HG02884 (cell line): ENCODE measurements around the gene HDAC2.
"Not testable (repeated sequence)": the region's sequence is repeated elsewhere in the genome, so short reads cannot be mapped to it uniquely, and the experiment has no call there.

Experiments used
- ATAC-seq: cut with Tn5 transposase; IDR thresholded peaks from one replicate; pipeline ENCODE4 v1.9.1; 2021; ENCODE audit warnings: mild to moderate bottlenecking, moderate library complexity; ENCODE audit not compliant: unreplicated experiment

The HDAC2 gene

DNA sequence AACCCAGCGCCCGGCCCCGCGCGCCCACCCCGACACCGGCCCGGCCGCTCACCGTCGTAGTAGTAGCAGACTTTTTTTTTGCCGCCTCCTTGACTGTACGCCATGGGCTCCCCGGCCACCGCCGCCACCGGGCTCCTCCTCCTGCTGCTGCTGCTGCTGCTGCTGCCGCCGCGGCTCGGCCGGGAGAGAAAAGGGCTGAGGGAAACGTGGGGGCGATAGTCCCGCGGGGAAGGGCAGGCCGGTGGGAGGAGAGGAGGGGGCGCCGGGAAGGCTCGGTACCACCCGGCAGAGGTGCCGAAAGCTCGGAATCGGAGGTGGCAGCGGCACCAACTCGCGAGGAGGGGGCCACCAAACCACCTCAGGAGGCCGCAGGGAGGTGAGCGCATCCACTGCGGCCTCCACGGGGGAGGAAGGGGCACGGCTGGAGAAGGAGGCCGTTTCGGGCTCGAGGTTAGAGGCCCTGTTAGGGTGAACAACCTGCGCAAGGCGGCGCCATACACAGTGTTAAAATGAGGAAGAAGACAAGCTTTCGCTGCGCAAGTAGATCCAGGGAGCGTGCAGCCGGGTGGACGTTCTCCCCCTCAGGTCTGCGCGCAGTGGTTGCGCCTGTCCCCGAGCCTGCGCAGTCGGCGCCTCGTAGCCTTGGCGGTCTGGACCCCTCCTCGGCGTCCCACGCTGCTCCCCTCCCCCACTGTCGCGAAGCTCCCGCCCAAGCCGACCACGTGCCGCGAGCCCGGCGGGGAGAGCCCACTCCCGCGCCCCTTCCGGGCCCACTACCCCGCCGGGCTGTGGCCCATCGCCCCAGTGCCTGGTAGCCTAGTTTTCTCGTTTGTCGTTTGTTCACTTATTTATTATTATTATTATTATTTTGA, at the start of gene HDAC2:
Gene HDAC2, minus strand, starts transcription at position 344 of the 872 bp plus-strand sequence. Its CDS starts 240 bp downstream, at position 104.
- ATAC-seq: peak; percentile 79

DNA sequence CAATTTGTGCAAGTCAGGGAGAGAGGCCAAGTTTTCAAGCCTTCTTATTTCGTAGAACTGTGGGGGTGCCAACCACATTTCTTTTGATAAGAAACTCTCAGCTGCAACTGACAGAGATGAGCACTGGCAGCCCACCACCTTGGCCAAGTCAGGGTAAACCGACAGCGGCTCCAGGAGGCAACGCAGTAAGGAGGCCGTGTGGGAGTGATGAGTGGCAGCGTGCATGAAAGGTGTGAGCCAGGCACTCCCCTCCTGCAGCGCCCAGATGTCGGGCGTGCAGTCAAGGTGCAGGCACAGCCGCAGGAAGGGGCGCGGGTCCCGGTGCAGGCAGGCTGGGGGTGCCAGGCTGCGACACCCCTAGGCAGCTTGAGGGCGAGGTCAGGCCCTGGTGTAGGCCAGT, 49.2 kb upstream of the HDAC2 start:
- ATAC-seq: no peak

DNA sequence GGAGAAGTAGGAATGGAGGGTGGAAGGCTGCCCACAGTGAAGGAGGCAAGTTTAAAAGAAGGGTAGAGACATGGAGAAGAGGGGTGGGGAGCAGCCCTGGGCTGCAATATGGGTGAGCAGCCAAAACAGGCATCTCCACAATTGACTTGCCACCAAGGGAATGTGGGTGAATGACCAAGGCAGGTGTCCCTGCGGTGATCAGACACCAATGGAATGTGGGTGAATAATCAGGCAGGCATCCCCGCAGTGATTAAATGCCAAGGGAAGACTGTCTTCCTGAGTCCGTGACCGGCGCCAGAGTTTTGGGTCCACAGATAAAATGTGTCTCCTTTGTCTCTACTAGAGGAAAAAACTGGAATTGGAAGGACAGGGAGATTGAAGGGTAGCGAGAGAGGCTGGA, 46.2 kb upstream of the HDAC2 start:
- ATAC-seq: not testable (repeated sequence)

DNA sequence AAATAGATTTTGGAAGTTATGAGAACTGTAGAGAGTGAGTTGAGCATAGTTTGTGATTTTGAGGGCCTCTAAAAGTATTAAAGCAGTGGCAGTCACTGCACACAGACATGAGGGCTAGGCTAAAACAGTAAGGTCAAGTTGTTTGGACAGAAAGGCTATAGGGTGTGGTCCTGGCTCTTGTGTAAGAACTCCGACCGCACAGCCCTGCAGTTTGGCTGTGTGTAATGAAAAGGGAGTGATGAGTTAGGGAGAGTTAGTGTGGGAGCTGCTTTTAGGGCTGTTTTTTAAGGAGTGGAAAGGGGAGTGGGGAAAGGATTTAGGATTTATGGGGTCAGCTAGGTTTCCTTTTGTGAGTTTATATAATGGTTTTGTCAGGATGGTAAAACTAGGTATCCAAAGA, 43.2 kb upstream of the HDAC2 start:
- ATAC-seq: not testable (repeated sequence)

DNA sequence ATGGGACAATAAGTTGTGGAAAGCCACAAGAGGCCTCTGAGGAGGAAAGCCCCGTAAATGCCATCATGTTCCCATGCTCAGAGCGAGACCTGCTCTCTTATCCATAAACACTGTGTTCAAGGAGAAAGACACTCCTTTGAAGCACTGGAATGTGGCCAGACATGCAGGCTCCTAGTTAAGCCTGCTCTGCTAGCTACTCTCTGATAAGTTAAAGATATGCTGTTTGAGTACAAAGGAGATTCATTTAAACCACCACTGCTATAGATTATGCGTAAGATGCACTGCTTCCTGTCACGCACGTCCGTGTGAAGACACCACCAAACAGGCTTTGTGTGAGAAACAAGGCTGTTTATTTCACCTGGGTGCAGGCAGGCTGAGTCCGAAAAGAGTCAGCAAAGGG, 40.5 kb upstream of the HDAC2 start:
- ATAC-seq: not testable (repeated sequence)

DNA sequence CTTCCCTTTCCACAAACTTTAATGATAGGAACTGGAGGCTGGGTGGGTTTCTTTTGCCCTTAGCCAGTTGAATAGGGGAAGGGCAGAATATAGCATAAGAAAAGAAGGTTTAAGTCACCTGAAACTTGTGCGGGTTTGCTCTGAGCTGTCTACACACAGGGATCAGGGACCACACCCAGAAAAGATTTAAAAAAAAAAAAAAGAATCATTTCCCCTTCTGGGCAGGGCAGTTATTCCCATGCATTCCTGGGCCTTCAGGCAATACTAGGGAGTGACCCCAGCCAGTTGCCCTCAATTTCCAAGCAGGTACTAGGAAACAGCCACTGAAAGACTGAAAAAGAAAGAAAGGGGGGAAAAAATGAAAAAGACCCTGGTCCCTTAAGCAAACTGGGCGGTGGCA, 39.6 kb upstream of the HDAC2 start:
- no peak for ATAC-seq

DNA sequence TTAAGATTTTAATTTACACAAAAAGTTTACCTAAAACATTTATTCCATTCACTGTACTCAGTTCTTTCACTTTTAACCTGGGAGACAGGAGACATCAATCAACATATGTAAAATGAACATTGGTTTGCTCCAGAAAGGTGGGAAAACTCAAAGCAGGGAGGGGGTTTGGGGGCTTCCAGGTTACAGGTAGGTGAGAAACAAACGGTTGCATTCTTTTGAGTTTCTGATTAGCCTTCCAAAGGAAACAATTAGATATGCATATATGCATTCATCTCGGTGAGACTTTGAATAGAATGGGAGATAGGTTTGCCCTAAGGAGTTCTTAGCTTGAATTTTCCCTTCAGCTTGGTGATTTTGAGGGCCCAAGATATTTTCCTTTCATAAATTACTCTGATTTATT, 38.2 kb upstream of the HDAC2 start:
- ATAC-seq: no peak

DNA sequence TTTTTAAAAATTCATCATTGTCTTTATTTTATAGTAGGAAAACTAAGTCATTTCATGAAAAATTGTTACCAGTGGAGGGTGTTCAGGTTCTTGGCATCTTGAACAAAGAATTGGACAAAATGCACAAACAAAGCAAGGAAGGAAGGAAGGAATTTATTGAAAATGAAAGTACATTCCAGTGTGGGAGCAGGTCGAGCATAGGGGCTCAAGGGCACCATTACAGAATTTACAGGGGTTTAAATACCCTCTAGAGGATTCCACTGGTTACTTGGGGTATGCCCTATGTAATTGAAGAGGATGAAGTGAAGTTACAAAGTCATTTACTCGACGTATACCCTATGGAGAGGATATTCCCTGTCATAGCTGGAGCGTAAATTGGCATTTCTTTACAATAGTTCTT, 37.4 kb upstream of the HDAC2 start:
- ATAC-seq: no peak

DNA sequence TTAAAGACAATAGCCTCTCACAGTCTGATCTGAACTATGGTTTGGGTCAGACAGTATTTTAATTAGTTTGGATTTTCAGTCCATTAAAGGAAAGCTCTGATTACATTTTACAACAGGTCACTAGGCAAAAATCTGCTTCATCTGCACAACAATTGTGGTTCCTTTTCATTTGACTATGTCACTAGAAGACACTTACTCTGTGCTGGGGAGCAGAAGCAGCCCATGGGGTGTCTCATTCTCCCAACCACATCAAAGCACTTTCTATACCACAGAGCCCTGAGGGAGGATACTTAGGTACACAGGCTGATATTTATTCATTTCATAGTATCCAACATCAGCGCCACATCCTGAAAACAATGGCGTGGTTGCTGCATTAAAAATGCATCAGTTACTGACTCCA, 36.6 kb upstream of the HDAC2 start:
- peak; percentile 81 for ATAC-seq

DNA sequence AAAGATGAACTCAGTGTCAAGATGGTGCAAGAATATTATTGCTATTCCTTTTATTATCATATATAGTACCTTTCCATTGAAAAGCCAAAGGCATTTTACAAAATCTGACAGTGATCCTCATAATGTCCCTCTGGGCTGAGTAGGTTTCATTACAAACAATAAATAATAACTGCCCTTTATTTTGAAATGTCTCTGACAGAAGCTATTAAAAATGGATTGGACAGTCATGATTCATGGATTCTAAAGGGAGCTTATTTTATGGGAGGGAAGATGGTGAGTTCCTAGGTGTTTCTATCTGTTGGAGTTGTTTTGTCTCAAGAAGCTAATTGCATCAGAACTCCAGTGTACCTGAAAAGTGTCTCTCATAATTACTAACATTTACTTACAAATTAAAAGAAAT, 30.4 kb upstream of the HDAC2 start:
- no peak for ATAC-seq

DNA sequence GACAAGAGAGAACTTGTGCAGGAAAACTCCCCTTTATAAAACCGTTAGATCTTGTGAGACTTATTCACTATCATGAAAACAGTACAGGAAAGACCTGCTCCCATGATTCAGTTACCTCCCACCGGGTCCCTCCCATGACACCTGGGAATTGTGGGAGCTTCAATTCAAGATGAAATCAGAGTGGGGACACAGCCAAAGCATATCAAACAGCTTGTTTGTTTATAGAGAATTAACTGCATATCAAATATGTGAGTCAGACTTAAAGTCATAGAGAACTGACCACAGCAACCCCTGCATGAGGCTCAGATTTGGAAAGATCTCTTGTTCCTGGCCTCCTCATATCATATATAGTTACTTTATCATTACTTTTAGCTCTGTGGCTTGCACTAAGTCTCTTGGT, 29.1 kb upstream of the HDAC2 start:
- no peak for ATAC-seq

DNA sequence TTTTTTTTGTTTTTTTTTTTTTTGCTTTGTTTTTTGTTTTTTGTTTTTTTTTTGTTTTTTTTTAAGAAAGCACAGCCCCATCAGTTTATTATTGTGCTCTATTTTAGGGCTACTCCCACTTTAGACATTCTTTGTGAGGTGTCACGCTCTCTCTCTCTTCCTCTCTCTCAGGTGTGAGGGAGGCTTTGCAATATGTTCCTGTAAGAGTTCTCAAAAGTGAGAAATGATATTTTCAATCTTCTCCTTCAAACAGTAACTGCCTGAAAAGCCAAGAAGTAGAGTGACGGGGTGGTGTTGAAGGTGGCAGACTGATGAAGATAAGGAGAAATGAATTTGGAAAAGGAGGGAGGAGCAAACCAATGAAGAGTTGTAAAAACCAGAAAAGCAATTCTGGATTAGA, 28.3 kb upstream of the HDAC2 start:
- ATAC-seq: no peak

DNA sequence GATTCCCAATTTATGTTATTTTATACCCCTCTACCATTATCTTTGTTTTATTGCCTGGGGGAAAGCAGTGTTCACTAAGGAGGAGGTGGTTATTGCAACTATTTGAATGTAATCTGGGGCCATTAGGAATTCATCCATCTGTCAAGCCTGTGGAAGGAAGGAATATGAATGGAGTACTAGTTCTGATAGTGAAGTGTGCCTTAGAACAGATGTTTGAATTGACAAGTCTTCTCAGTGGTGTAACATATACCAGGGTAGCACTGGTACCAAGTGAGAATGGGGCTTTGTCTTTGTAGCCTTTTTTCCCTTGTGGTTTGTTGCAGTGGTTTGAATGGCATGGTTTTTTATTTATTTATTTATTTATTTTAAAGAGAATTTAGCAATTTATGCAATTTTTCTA, 27.9 kb upstream of the HDAC2 start:
- ATAC-seq: no peak

DNA sequence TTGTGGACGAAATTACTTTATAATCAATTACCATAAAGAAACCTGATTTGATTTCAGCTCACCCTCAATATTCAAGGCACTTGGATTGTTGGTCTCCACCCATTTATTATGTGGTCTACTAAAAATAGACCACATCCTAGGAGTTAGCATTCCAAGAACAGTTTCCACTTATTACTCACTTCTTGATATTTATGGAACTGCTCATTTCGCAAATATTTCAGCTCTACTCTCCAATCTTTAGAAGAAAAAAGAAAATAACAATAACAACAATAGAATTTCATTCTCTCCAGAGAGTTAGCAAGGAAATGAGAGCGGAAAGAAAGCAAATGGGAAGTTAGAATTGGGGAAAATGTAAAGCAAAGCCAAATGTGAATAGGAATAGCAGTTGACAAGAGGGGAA, 26.2 kb upstream of the HDAC2 start:
- ATAC-seq: no peak

DNA sequence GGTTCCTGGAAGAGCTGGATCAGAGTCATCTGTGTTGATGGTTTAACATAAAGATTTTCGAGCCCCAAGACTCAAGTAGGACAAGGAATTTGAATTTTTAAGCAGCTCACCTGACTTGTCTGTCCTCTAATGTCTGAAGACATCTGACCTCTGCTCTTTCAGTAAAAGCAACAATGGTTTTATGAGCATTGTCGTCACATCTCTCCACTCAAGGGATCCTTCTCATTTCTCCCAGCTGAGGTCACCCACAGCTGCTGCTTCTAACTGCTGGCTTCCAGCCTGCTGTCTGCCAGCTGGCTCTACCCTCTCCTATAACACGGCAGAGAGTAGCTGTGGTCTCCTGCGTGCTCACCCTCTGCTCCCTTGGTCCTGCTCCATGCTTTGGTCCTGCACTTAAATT, 24.7 kb upstream of the HDAC2 start:
- ATAC-seq: no peak

DNA sequence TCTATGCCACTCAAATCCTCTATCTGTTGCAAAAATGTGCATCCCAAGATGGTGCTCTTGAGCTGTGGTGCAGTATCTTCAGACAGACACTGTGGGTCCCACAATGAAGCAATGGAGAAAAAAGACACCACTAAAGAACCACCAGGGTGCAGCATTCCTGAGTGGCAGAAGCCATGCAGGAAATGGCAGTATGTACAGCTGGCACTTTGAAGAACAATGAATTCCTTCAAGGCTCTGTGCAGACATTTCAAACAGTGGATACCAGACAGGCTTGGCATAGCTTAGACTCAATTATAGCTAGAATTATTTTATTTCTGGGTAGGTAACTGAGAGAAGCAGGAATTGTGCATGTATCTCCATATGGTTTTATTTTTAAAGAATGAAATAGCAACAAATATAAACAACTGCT, 24.0 kb upstream of the HDAC2 start:
- ATAC-seq: peak; percentile 96

DNA sequence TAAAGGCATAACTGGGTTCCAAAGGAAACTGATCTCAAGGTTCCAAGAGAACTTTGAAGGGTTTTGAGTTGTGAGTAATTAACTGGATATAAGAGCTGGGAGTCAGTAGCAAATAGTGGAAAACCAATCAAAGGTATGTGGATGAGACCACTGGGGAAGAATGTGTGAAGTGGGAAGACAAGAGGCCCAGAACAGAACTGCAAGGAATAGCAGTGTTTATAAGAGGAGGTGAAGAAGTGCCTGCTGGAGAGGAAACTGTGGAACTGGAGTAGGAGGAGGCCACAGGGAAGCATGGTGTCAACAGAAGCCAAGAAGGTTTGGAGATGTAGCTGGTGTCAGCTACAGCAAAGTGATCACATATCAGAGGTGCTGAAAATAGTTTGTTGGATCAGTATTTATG, 18.7 kb upstream of the HDAC2 start:
- ATAC-seq: no peak

DNA sequence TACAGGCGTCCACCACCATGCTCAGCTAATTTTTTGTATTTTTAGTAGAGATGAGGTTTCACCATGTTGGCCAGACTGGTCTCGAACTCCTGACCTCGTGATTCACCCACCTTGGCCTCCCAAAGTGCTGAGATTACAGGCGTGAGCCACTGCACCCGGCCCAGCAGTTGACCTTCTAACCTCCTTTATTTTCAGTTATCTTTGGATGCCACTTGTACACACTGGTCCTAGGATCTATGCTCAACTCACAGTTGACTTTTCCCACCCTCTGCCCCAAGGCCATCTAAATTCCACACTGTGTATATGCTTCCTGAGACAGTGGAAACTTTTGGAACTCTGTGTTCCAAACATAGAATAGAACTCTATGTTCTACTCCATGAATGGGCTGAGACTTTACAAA, 11.7 kb upstream of the HDAC2 start:
- not testable (repeated sequence) for ATAC-seq

DNA sequence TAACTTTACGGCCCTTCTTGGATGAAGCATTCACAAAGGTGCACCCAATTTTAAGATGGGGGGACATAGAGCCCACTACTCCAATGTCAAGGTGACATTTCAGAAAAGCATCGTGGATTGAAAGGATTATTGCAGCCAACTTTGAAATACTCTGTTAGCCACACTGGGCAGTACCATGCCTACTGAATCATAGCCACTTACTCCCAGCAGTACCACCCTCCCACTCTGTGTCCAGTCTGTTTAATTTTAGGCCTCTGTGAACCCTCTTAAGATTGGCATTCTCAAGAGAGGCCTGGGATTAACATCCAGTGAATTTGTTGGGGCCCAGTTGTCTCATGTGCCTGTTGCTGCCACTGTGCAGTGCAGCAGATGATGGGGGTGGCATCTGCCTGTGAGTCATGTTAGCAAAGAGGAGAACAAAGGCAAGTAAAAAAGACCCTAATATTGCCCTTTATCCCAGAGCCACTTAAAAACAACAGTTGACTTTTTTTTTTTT, 11.2 kb upstream of the HDAC2 start:
- ATAC-seq: no peak

DNA sequence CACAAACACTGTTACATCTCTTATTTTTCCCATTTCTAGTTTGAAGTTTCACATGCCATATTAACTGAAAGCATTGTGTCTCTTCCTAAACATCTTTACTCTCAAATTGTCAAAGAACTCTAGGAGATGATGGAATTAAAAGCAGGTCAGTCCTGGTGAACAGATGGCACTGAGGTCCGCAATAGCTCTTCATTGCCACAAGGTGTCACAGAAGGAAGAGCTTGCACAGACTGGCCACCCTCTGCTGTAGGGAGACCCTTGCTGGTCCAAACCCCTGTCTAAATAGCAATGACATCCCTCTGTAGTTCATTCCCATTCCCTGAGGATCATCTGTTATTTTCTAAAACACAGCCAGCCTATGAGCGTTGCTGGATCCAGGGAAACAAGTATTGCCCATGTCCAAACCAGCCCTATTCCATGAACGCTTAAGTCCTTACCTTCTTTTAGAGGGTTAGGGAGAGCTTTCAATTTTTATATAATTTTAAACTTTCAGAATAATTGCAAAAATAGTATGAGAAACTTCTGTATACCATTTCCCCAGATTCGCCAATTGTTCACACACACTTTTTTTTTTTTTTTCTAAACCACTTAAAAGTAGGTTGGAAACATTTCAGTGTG, 10.1 kb upstream of the HDAC2 start:
- ATAC-seq: peak; percentile 79

DNA sequence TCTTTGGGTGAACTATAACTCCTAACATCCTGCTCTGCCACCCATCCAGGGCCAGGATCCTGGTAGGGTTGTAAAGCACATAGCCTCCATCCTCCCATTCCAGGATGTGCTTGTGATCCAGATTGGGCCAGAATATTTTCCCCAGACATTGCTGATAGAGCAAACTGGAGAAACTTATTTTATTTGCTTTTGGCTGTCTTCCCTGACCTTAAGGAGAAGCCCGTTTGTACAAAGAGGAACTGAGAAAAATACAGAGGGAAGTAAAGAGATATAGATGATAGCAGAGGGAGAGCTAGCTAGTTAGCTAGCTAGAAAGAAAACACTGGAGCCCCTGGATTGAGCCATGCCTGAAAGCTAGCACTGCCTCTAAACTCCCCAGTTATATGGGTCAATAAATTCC, 9.0 kb upstream of the HDAC2 start:
- ATAC-seq: peak; percentile 63

DNA sequence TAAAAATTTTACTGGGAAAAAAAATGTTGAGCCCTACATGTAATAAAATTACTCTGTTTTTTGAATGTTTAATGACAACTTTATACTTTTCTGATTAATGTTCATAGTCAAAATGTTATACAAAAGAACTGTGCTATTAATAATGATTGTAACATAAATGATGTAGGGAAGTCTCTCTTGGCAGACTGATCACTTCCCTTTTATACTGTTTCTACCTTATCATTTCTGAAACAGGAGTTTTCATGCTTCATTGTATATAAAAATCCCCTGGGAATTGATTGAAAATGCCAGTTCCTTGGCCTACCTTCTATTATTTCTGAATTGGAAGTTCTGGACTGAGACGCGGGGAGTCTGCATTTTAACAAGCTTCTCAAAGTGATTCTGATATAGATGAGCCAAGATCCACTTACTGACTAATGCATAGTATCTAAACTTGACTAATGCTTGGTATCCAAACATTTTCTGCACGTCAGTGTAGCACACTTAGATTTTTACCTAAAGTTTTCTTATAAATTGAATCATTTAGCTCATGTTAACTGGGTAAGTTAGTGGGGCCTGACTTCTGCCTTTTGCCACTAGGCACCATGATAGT, 7.2 kb upstream of the HDAC2 start:
- no peak for ATAC-seq
